ENCODE results near the gene GNG13. TPM values are rescaled to one million over a fixed set of nuclear protein-coding genes. Genes with fewer than 3 reads are reported as not detected.
"Not testable (repeated sequence)": the region's sequence is repeated elsewhere in the genome, so short reads cannot be mapped to it uniquely, and the experiment has no call there.

The GNG13 gene
- total and polyA plus RNA-seq, 5 donors: not detected

- 87% methylated on average over 27 of the region's 27 CpGs for WGBS
- no peaks in the 10 kb centered on the region for H3K4me1 ChIP-seq (ENCODE audit: control insufficient read depth, insufficient read depth, low read length)
- H3K4me3 ChIP-seq (ENCODE audit: low read length): no peak overlapping the region
- ATAC-seq (no peak), DNase-seq (peak in 2 of 3 donors; percentile 2 to 29)
- no peaks in the 10 kb centered on the region for H3K27me3 ChIP-seq (ENCODE audit: control insufficient read depth, insufficient read depth)
- intact Hi-C loops (cut with DNase I): no loop called here
- H3K27ac ChIP-seq (ENCODE audit: low read length): no peak overlapping the region
- H3K9me3 ChIP-seq (ENCODE audit: control insufficient read depth, low read length): no peaks in the 10 kb centered on the region
Measured at GRCh38 chr16:841455-842060, 41.0 kb upstream of the GNG13 start.

- Histone ChIP-seq H3K4me3 (ENCODE audit: low read length) (no peak overlapping the region), H3K27ac (ENCODE audit: low read length) (no peak overlapping the region), H3K4me1 (ENCODE audit: control insufficient read depth, insufficient read depth, low read length) (no peaks in the 10 kb centered on the region), H3K27me3 (ENCODE audit: control insufficient read depth, insufficient read depth) (no peaks in the 10 kb centered on the region), H3K9me3 (ENCODE audit: control insufficient read depth, low read length) (peaks cover under 1% of the 10 kb centered on the region)
- WGBS: 80% methylated on average over 34 of the region's 34 CpGs
- DNase-seq (peak in 2 of 3 donors; percentile 4 to 41), ATAC-seq (no peak)
- intact Hi-C loops (cut with DNase I): no loop called here
Measured at GRCh38 chr16:840561-841454, 40.3 kb upstream of the GNG13 start.

- Histone ChIP-seq H3K27me3 (ENCODE audit: control insufficient read depth, insufficient read depth) (no peaks in the 10 kb centered on the region), H3K4me1 (ENCODE audit: control insufficient read depth, insufficient read depth, low read length) (no peaks in the 10 kb centered on the region), H3K27ac (ENCODE audit: low read length) (no peak overlapping the region), H3K4me3 (ENCODE audit: low read length) (no peak overlapping the region), H3K9me3 (ENCODE audit: control insufficient read depth, low read length) (peaks cover 2% of the 10 kb centered on the region)
- peak in 2 of 3 donors; percentile 6 to 43 for DNase-seq
- intact Hi-C loops (cut with DNase I): no loop called here
- no peak for ATAC-seq
- 68% methylated on average over 24 of the region's 24 CpGs for WGBS
Measured at GRCh38 chr16:839643-840408, 39.3 kb upstream of the GNG13 start.

- ATAC-seq (no peak), DNase-seq (no peak)
- WGBS: 81% methylated on average over 14 of the region's 14 CpGs
- H3K9me3 ChIP-seq (ENCODE audit: control insufficient read depth, low read length): peaks cover 2% of the 10 kb centered on the region
- H3K27me3 ChIP-seq (ENCODE audit: control insufficient read depth, insufficient read depth): no peaks in the 10 kb centered on the region
- H3K4me3 ChIP-seq (ENCODE audit: low read length): no peak overlapping the region
- H3K4me1 ChIP-seq (ENCODE audit: control insufficient read depth, insufficient read depth, low read length): no peaks in the 10 kb centered on the region
- no peak overlapping the region for H3K27ac ChIP-seq (ENCODE audit: low read length)
- intact Hi-C loops (cut with DNase I): no loop called here
Measured at GRCh38 chr16:838741-839140, 38.2 kb upstream of the GNG13 start.

- H3K4me3 ChIP-seq (ENCODE audit: low read length); intact Hi-C loops (cut with DNase I); H3K4me1 ChIP-seq (ENCODE audit: control insufficient read depth, insufficient read depth, low read length); H3K27ac ChIP-seq (ENCODE audit: low read length); H3K27me3 ChIP-seq (ENCODE audit: control insufficient read depth, insufficient read depth); ATAC-seq; DNase-seq; H3K9me3 ChIP-seq (ENCODE audit: control insufficient read depth, low read length): not testable (repeated sequence)
- WGBS: 89% methylated on average over 3 of the region's 3 CpGs
Measured at GRCh38 chr16:836822-837221, 36.3 kb upstream of the GNG13 start.

GRCh38 chr16:836221-836620 is 35.7 kb upstream of the GNG13 start:
- ATAC-seq (no peak), DNase-seq (no peak)
- WGBS: 87% methylated on average over 4 of the region's 4 CpGs
- Histone ChIP-seq H3K4me3 (ENCODE audit: low read length) (no peak overlapping the region), H3K27ac (ENCODE audit: low read length) (no peak overlapping the region), H3K27me3 (ENCODE audit: control insufficient read depth, insufficient read depth) (no peaks in the 10 kb centered on the region), H3K4me1 (ENCODE audit: control insufficient read depth, insufficient read depth, low read length) (no peaks in the 10 kb centered on the region), H3K9me3 (ENCODE audit: control insufficient read depth, low read length) (peaks cover 2% of the 10 kb centered on the region)
- intact Hi-C loops (cut with DNase I): no loop called here

GRCh38 chr16:835373-835772 is 34.8 kb upstream of the GNG13 start:
- ATAC-seq (no peak), DNase-seq (no peak)
- no peak overlapping the region for H3K27ac ChIP-seq (ENCODE audit: low read length)
- 96% methylated on average over 10 of the region's 10 CpGs for WGBS
- intact Hi-C loops (cut with DNase I): no loop called here
- H3K4me3 ChIP-seq (ENCODE audit: low read length): no peak overlapping the region
- H3K27me3 ChIP-seq (ENCODE audit: control insufficient read depth, insufficient read depth): no peaks in the 10 kb centered on the region
- peaks cover 2% of the 10 kb centered on the region for H3K9me3 ChIP-seq (ENCODE audit: control insufficient read depth, low read length)
- H3K4me1 ChIP-seq (ENCODE audit: control insufficient read depth, insufficient read depth, low read length): no peaks in the 10 kb centered on the region

GRCh38 chr16:833411-833810 is 32.9 kb upstream of the GNG13 start:
- DNase-seq: no peak
- intact Hi-C loops (cut with DNase I): no loop called here
- Histone ChIP-seq H3K27me3 (ENCODE audit: control insufficient read depth, insufficient read depth) (no peaks in the 10 kb centered on the region), H3K4me1 (ENCODE audit: control insufficient read depth, insufficient read depth, low read length) (no peaks in the 10 kb centered on the region), H3K27ac (ENCODE audit: low read length) (no peak overlapping the region), H3K9me3 (ENCODE audit: control insufficient read depth, low read length) (peaks cover 2% of the 10 kb centered on the region), H3K4me3 (ENCODE audit: low read length) (no peak overlapping the region)
- 81% methylated on average over 14 of the region's 14 CpGs for WGBS
- no peak for ATAC-seq

GRCh38 chr16:832652-833336 is 32.3 kb upstream of the GNG13 start:
- no peaks in the 10 kb centered on the region for H3K27me3 ChIP-seq (ENCODE audit: control insufficient read depth, insufficient read depth)
- intact Hi-C loops (cut with DNase I): no loop called here
- 85% methylated on average over 35 of the region's 35 CpGs for WGBS
- no peaks in the 10 kb centered on the region for H3K4me1 ChIP-seq (ENCODE audit: control insufficient read depth, insufficient read depth, low read length)
- no peak for ATAC-seq
- no peak for DNase-seq
- H3K4me3 ChIP-seq (ENCODE audit: low read length): no peak overlapping the region
- no peak overlapping the region for H3K27ac ChIP-seq (ENCODE audit: low read length)
- peaks cover 2% of the 10 kb centered on the region for H3K9me3 ChIP-seq (ENCODE audit: control insufficient read depth, low read length)

- WGBS: 73% methylated on average over 27 of the region's 27 CpGs
- Histone ChIP-seq H3K9me3 (ENCODE audit: control insufficient read depth, low read length) (peaks cover 2% of the 10 kb centered on the region), H3K4me3 (ENCODE audit: low read length) (no peak overlapping the region), H3K27ac (ENCODE audit: low read length) (no peak overlapping the region), H3K4me1 (ENCODE audit: control insufficient read depth, insufficient read depth, low read length) (no peaks in the 10 kb centered on the region), H3K27me3 (ENCODE audit: control insufficient read depth, insufficient read depth) (no peaks in the 10 kb centered on the region)
- ATAC-seq (no peak), DNase-seq (no peak)
- intact Hi-C loops (cut with DNase I): no loop called here
Measured at GRCh38 chr16:831571-832413, 31.3 kb upstream of the GNG13 start.

Measured in right cardiac atrium (tissue), 5 donors.